ENCODE measurements around the gene RAD51B.

DNA sequence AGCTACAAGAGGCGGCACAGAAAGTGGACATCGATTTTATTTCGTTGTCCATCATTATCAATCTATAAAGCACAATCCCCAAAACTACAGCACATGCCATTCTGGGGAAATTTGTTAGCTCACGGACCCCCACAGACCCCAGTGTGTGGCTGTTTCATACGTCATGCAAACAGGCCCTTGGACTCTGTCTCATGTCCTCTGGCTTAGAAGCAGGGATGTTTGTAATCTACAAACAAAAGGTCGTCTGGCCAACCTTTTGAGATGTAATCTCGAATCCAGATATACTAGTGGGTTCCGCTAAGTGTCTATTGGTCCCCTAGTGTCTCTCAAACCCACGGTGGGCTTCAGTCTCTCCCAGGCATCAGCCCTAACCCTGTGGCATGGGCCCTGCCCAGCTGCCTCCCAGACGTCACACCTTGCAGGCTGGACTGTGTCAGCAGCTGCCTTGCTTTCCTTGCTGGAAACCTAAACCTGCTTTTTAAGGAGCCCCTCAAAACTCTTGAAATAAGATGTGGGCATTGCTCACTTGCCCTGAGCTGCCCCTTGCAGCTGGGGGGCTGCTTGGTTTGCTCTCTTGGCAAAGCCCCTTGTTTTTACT, 752.4 kb downstream of the RAD51B start:
- TF ChIP-seq POLR2A (IDR thresholded peaks at IDR 0.05) (no peak), CTCF (IDR thresholded peaks at IDR 0.05) (no peak), EP300 (IDR thresholded peaks at IDR 0.05; ENCODE audit: low read depth) (no peak), POLR2AphosphoS5 (IDR thresholded peaks at IDR 0.05) (no peak)
